SU-DHL-6 (cell line): ENCODE measurements around the gene BANF1.

Experiments used
- H2AFZ ChIP-seq: fragments of 200-600 bp; sonication (generic); 2 replicates; pipeline ENCODE4 v1.6.1; 2014; ENCODE audit warnings: low read depth, mild to moderate bottlenecking, moderate library complexity, mixed read lengths, antibody characterized with exemption, low read length; ENCODE audit not compliant: severe bottlenecking
- H3F3A ChIP-seq: fragments of 200-600 bp; shearing (Covaris generic); 2 replicates; pipeline ENCODE4 v1.6.0; 2016; ENCODE audit warnings: antibody characterized with exemption, mild to moderate bottlenecking; ENCODE audit not compliant: insufficient read depth
- H3K27ac ChIP-seq: fragments of 200-600 bp; sonication (generic); 2 replicates; pipeline ENCODE4 v1.5.1; 2016; ENCODE audit warnings: low read depth, mild to moderate bottlenecking, low read length, moderate library complexity, mixed read lengths
- H3K27me3 ChIP-seq: fragments of 200-600 bp; sonication (generic), shearing (Covaris generic); 2 replicates; pipeline ENCODE4 v1.6.0; 2014; ENCODE audit warnings: mild to moderate bottlenecking, low read length
- H3K36me3 ChIP-seq: fragments of 200-600 bp; sonication (generic); 2 replicates; pipeline ENCODE4 v1.6.1; 2014; ENCODE audit warnings: mild to moderate bottlenecking, low read length, mixed read lengths
- H3K4me2 ChIP-seq: fragments of 300-600, 200-600 bp; shearing (Covaris generic), sonication (generic); 2 replicates; pipeline ENCODE4 v1.6.0; 2014; ENCODE audit warnings: low read length, low read depth, mild to moderate bottlenecking; ENCODE audit not compliant: poor library complexity, severe bottlenecking
- H3K4me3 ChIP-seq: fragments of 200-600 bp; sonication (generic); 2 replicates; pipeline ENCODE4 v1.5.1; 2014; ENCODE audit warnings: antibody characterized with exemption, low read length, mild to moderate bottlenecking, mixed read lengths; ENCODE audit not compliant: insufficient read depth, poor library complexity, severe bottlenecking
- H3K79me2 ChIP-seq: fragments of 200-600 bp; sonication (generic); 2 replicates; pipeline ENCODE4 v1.6.1; 2014; ENCODE audit warnings: mild to moderate bottlenecking, low read length, moderate library complexity; ENCODE audit not compliant: insufficient read depth
- H3K9ac ChIP-seq: fragments of 200-600 bp; sonication (generic); 2 replicates; pipeline ENCODE4 v1.7.0; 2014; ENCODE audit warnings: mild to moderate bottlenecking, low read length
- H3K9me2 ChIP-seq: fragments of 200-600 bp; sonication (generic); replicated peaks from 2 replicates; pipeline ENCODE4 v1.6.1; 2014; ENCODE audit warnings: low read length; ENCODE audit not compliant: insufficient read depth
- H3K9me3 ChIP-seq: fragments of 200-600 bp; sonication (generic); 2 replicates; pipeline ENCODE4 v1.6.1; 2014; ENCODE audit warnings: low read length, mixed read lengths; ENCODE audit not compliant: insufficient read depth
- H4K20me1 ChIP-seq: fragments of 200-600 bp; sonication (generic); 2 replicates; pipeline ENCODE4 v1.6.1; 2014; ENCODE audit warnings: low read depth, mild to moderate bottlenecking, antibody characterized with exemption, low read length, moderate library complexity, mixed read lengths
- CTCF ChIP-seq: fragments of 200-600 bp; sonication (generic); IDR thresholded peaks from one replicate; pipeline ENCODE4 v1.5.1; 2017; ENCODE audit warnings: antibody characterized with exemption, mild to moderate bottlenecking, low read length, moderate library complexity; ENCODE audit not compliant: insufficient read depth, poor library complexity, severe bottlenecking
- EZH2phosphoT487 ChIP-seq: fragments of 200-600 bp; sonication (generic), shearing (Covaris generic); conservative IDR thresholded peaks from 2 replicates; pipeline ENCODE4 v1.6.1; 2018; ENCODE audit warnings: mild to moderate bottlenecking, antibody characterized with exemption, low read length, moderate library complexity, mixed read lengths

Gene BANF1

GRCh38 chr11:66015454-66015881 is 13.2 kb downstream of the BANF1 start:
- no peaks in the 10 kb centered on the region for H3K27me3 ChIP-seq
- no peaks in the 10 kb centered on the region for H3K79me2 ChIP-seq
- no peaks in the 10 kb centered on the region for H3F3A ChIP-seq
- no peak overlapping the region for H3K4me2 ChIP-seq
- H2AFZ ChIP-seq: no peak overlapping the region
- H3K4me3 ChIP-seq: no peak overlapping the region
- H3K9me3 ChIP-seq: no peaks in the 10 kb centered on the region
- no peaks in the 10 kb centered on the region for H3K36me3 ChIP-seq
- no peaks in the 10 kb centered on the region for H3K9me2 ChIP-seq
- no peaks in the 10 kb centered on the region for H4K20me1 ChIP-seq
- H3K27ac ChIP-seq: no peak overlapping the region
- no peak for TF ChIP-seq EZH2phosphoT487
- no peak for TF ChIP-seq CTCF
- no peak overlapping the region for H3K9ac ChIP-seq

GRCh38 chr11:66015936-66016792 is 13.9 kb downstream of the BANF1 start:
- no peak for TF ChIP-seq EZH2phosphoT487
- no peak for TF ChIP-seq CTCF
- Histone ChIP-seq H3K27ac (no peak overlapping the region), H4K20me1 (no peaks in the 10 kb centered on the region), H2AFZ (no peak overlapping the region), H3F3A (no peaks in the 10 kb centered on the region), H3K9ac (no peak overlapping the region), H3K27me3 (no peaks in the 10 kb centered on the region), H3K9me2 (no peaks in the 10 kb centered on the region), H3K79me2 (no peaks in the 10 kb centered on the region), H3K36me3 (no peaks in the 10 kb centered on the region), H3K4me2 (no peak overlapping the region), H3K4me3 (no peak overlapping the region), H3K9me3 (no peaks in the 10 kb centered on the region)

DNA sequence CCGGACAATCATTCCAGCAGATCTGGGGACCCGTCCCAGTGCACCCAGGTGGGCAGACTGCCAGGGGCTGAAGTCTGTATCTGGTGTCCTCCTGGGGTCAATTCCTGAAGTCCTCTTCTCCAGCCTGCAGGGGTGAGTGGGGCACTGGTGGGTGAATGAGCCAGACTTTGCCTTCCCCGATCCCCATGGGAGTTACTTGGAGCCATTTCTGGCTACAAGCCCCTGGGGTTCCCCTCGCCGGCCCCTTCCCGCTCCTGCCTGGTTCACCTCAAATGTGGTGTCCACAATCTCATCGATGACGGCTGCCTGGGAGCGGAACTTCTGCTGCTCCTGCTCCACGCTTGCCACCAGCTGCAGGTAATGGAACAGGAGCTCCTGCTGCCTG is 14.5 kb downstream of the BANF1 start:
- H3K4me2 ChIP-seq: no peak overlapping the region
- H3K9ac ChIP-seq: no peak overlapping the region
- H3K9me2 ChIP-seq: no peaks in the 10 kb centered on the region
- no peak overlapping the region for H2AFZ ChIP-seq
- no peaks in the 10 kb centered on the region for H3K79me2 ChIP-seq
- no peaks in the 10 kb centered on the region for H3K27me3 ChIP-seq
- TF ChIP-seq CTCF: no peak
- TF ChIP-seq EZH2phosphoT487: no peak
- no peak overlapping the region for H3K27ac ChIP-seq
- no peaks in the 10 kb centered on the region for H3K9me3 ChIP-seq
- H3F3A ChIP-seq: no peaks in the 10 kb centered on the region
- H3K36me3 ChIP-seq: no peaks in the 10 kb centered on the region
- no peak overlapping the region for H3K4me3 ChIP-seq
- no peaks in the 10 kb centered on the region for H4K20me1 ChIP-seq
